Measurements from ENCODE around the gene C8G.

C8G gene

DNA sequence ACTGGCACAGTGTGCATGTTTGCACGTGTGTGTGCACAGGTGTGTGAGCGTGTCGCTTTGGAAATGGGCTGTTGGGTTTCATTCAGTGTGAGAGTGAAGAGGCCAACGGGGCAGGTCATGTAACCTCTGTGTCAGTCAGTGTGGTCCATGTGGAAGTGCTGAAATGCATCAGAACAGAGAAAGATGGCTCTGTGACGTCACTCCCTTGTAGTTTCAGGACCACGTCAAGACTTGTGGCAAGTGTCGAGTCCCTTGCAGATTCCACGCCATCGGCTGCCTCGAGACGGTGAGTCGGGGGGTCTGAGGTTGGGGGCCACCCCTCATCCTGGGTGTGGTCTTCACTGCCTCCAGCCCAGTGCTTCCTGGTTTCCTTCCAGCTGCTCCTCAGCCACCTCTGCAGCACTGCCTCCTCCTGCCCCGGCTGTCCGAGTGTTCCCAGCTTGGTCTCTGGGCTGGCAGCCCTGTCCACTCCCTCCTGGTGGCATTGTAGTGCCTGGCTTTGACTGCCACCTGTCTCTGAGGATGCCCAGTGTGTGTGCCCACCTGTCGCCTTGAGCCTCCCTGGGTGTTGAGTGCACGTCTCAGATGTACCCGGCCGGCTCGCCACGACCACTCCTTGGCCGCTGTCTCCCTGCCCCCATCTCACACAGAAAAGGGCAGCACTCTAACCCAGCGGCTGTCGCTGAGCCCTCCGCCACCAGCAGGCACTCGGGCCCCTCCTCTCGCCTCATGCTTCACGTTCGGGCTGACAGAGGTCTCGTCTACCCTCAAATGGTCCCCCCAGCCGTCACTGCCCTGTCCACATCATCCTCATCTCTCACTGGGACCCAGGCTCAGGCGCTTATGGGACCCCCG, 28.5 kb upstream of the C8G start:
- Histone ChIP-seq H3K36me3 (ENCODE audit: control insufficient read depth, insufficient read depth, low read length) (peaks cover 32% of the 10 kb centered on the region), H3K4me3 (replicated peaks; ENCODE audit: low read depth, low read length) (no peak overlapping the region), H3K27me3 (replicated peaks; ENCODE audit: control insufficient read depth, insufficient read depth, low read length) (no peaks in the 10 kb centered on the region)
- TF ChIP-seq, protein P1, sequence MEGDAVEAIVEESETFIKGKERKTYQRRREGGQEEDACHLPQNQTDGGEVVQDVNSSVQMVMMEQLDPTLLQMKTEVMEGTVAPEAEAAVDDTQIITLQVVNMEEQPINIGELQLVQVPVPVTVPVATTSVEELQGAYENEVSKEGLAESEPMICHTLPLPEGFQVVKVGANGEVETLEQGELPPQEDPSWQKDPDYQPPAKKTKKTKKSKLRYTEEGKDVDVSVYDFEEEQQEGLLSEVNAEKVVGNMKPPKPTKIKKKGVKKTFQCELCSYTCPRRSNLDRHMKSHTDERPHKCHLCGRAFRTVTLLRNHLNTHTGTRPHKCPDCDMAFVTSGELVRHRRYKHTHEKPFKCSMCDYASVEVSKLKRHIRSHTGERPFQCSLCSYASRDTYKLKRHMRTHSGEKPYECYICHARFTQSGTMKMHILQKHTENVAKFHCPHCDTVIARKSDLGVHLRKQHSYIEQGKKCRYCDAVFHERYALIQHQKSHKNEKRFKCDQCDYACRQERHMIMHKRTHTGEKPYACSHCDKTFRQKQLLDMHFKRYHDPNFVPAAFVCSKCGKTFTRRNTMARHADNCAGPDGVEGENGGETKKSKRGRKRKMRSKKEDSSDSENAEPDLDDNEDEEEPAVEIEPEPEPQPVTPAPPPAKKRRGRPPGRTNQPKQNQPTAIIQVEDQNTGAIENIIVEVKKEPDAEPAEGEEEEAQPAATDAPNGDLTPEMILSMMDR (IDR thresholded peaks at IDR 0.05; ENCODE audit: insufficient read depth, low read length, poor library complexity, severe bottlenecking), result no peak
- DNase-seq (ENCODE audit: extremely low read depth, insufficient read length), result no peak

DNA sequence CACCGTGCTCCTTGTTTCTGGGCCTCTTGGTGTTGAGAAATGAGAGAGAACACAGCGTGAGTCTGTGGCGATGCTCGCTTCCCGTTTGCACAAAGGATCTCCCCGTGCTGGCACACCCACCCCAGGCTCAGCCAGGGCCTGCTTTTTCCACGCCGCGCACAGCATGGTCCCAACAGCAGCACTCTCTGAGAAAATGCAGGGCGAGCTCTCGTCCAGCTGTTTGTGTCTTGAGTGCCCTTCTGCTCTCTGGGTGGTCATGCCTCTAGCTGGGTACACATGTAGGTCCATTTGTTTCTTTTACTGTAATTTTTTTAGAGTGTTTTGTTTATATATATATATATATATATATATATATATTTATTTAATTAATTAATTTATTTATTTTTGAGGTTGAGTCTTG, 27.1 kb upstream of the C8G start:
- Histone ChIP-seq H3K4me3 (replicated peaks; ENCODE audit: low read depth, low read length) (no peak overlapping the region), H3K36me3 (ENCODE audit: control insufficient read depth, insufficient read depth, low read length) (peaks cover 33% of the 10 kb centered on the region), H3K27me3 (replicated peaks; ENCODE audit: control insufficient read depth, insufficient read depth, low read length) (no peaks in the 10 kb centered on the region)
- DNase-seq (ENCODE audit: extremely low read depth, insufficient read length), result no peak
- TF ChIP-seq, protein P1 (IDR thresholded peaks at IDR 0.05; ENCODE audit: insufficient read depth, low read length, poor library complexity, severe bottlenecking), result no peak

DNA sequence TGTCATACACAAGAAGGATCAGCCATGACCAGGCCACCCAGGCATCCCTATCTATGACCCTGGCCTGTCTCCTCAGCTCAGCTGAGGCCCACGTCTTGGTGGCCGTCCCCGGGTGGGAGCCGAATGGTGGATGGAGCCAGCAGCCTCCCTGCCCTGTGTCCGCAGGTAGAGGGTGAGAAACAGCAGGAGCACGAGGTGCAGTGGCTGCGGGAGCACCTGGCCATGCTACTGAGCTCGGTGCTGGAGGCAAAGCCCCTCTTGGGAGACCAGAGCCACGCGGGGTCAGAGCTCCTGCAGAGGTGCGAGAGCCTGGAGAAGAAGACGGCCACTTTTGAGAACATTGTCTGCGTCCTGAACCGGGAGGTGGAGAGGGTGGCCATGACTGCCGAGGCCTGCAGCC, 25.0 kb upstream of the C8G start:
- Histone ChIP-seq H3K36me3 (ENCODE audit: control insufficient read depth, insufficient read depth, low read length) (peaks cover 39% of the 10 kb centered on the region), H3K4me3 (replicated peaks; ENCODE audit: low read depth, low read length) (no peak overlapping the region), H3K27me3 (replicated peaks; ENCODE audit: control insufficient read depth, insufficient read depth, low read length) (no peaks in the 10 kb centered on the region)
- TF ChIP-seq, protein P1 (IDR thresholded peaks at IDR 0.05; ENCODE audit: insufficient read depth, low read length, poor library complexity, severe bottlenecking), result no peak
- DNase-seq (ENCODE audit: extremely low read depth, insufficient read length), result no peak

DNA sequence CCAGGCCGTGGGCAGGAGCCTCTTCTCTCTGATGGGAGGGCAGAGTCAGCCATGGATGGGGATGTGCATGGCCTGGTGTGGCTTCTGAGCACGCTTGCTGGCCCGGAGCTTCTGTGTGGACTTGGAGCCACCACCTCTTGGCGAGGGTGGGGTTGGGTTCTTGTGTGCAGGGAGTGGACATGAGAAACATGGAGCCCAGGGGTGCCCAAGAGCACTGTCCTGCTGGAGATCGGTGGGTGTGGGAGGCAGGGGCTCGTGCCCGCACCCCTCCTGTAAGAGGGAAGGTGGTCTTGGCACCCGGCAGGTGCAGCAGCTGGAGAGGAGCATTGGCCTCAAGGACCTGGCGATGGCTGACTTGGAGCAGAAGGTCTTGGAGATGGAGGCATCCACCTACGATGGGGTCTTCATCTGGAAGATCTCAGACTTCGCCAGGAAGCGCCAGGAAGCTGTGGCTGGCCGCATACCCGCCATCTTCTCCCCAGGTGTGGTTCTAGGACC, 24.3 kb upstream of the C8G start:
- peaks cover 42% of the 10 kb centered on the region for H3K36me3 ChIP-seq (ENCODE audit: control insufficient read depth, insufficient read depth, low read length)
- no peak for DNase-seq (ENCODE audit: extremely low read depth, insufficient read length)

DNA sequence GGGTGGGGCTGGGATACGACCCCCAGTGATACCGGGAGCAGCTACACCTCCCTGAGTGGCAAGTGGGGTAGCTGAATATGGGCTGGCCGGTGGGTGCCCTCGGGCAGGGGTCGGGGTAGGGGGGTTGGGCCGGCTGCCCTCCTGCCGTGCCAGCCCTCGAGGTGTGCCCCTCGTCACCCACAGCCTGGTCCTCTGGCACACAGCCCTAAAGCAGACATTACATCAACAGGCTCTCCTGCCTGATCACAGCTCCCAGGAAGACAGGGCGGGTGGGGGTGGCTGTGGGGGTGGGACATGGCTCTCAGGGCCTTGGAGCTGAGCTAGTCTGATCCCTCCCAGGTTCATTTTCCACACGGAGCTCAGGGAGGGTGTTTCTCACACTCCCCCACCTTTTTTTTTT, 23.7 kb upstream of the C8G start:
- Histone ChIP-seq H3K36me3 (ENCODE audit: control insufficient read depth, insufficient read depth, low read length) (peaks cover 43% of the 10 kb centered on the region), H3K4me3 (replicated peaks; ENCODE audit: low read depth, low read length) (no peak overlapping the region), H3K27me3 (replicated peaks; ENCODE audit: control insufficient read depth, insufficient read depth, low read length) (no peaks in the 10 kb centered on the region)
- DNase-seq (ENCODE audit: extremely low read depth, insufficient read length), result no peak
- TF ChIP-seq, protein P1 (IDR thresholded peaks at IDR 0.05; ENCODE audit: insufficient read depth, low read length, poor library complexity, severe bottlenecking), result no peak

More for the DNA sequence above, 24.3 kb upstream of the C8G start:
- no peak overlapping the region for H3K4me3 ChIP-seq (replicated peaks; ENCODE audit: low read depth, low read length)
- H3K27me3 ChIP-seq (replicated peaks; ENCODE audit: control insufficient read depth, insufficient read depth, low read length), result no peaks in the 10 kb centered on the region
- TF ChIP-seq, protein P1 (IDR thresholded peaks at IDR 0.05; ENCODE audit: insufficient read depth, low read length, poor library complexity, severe bottlenecking), result no peak
